ENCODE results near the gene RMRP.

Gene RMRP

DNA sequence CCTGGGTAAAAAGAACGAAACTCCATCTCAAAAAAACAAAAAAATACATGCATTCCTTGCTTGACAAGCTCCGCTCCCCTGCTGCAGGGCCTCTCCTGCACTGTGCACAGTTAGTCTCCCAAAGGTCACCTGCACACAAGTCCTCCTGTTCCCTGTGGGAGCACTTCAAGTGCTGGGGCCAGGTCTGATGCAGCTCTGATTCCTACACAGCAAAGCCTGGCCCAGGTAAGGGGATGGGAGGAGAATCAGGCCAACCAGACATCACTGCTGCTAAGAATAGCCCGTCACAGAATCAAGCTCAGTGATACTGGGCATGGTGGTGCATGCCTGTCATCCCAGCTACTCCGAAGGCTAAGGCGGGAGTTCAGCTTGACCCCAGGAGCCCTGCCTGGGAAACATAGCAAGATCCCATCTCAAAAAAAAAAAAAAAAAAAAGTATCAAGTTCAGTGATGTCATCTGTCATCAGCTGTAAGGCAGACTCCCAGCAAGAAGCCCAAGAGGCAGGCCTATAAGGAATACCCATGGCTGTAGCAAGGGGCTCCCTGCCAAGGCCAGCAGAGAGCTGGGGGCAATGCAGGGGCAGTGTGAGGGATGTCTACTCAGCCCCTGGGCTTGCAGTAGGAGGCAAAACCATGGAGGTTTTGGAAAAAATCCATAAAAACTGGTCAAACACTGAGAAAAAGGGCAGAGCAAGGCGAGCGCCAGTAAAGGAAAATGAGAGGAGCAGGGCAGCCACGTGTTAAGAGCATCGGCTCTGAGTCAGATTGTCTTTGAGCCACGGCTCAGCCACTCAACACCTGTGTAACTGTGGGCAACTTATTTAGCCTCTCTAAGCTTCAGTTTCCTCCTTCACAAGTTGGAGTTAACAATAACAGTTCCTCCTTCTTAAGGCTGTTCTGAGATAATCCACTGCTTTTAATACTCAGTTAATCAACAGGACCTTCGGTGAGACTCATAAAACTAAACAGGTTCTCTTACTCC lies 28.7 kb upstream of the RMRP start:
- no peak for TF ChIP-seq CTCF (IDR thresholded peaks at IDR 0.05; ENCODE audit: low read depth, low read length)
- H3K4me3 ChIP-seq (ENCODE audit: low read depth, low read length): peak overlapping the region; percentile 100

DNA sequence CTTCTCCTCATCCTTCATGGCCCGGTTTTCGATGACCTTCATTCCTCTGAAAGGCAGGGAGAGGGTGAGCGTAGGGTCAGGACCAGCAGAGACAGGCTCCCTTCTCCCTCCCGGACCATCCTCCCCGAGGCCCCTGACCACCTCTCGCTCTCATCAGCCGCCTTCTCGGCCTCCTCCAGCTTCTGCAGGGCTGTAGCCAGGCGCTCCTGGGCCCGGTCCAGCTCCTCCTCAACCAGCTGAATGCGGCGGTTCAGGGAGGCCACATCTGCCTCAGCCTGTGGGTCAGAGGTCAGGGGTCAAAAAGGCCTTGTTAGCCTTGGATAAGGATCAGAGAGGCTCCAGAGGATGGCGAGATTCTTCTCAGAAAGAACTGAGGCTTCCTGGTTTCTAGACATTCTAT lies 27.7 kb upstream of the RMRP start:
- peak overlapping the region; percentile 22 for H3K4me3 ChIP-seq (ENCODE audit: low read depth, low read length)
- no peak for TF ChIP-seq CTCF (IDR thresholded peaks at IDR 0.05; ENCODE audit: low read depth, low read length)

DNA sequence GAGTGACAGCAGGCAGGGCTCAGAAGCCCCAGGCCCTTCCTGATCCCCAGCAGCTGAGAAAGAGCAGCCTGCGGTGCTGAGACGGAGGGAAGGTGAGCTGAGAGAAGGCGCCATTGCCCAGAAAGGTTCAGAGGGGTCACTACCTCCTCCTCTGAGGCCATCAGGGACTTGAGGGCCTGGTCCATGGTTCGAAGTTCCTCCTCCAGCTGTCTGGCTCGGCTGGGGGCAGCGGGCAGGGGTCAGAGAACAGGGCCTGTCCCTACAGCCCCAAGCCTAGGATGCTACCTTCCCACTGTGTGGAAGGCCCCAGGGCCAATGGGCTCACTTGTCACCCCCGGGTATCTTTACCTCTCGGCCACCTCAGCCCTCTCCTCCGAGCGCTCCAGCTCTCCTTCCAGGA lies 27.1 kb upstream of the RMRP start:
- TF ChIP-seq CTCF (IDR thresholded peaks at IDR 0.05; ENCODE audit: low read depth, low read length): no peak

DNA sequence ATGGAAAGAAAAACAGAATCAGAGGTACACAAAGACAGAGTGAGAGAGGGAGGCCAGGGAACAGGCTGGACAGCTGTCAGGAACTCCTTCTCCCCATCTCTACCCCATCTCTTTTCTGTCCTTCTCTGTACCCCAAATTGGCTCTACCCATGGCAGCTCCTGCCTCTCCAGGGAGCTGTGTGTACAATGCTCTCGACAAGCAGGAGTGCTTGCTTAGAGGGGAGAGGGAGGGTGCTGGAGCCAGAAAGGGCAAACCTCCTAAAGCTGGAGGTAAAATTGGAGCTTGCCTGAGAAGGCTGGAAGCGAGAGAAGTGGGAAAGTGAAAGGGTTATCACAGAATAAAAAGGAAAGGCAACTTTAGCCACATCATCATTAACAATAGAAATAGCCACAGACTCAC lies 25.5 kb upstream of the RMRP start:
- TF ChIP-seq CTCF (IDR thresholded peaks at IDR 0.05; ENCODE audit: low read depth, low read length): no peak
- H3K4me3 ChIP-seq (ENCODE audit: low read depth, low read length): no peak overlapping the region

More for the DNA sequence above, 27.1 kb upstream of the RMRP start:
- H3K4me3 ChIP-seq (ENCODE audit: low read depth, low read length): peak overlapping the region; percentile 22; the same call in 1 of the 2 replicates

- H3K4me3 ChIP-seq (ENCODE audit: low read depth, low read length): no peak overlapping the region
- TF ChIP-seq CTCF (IDR thresholded peaks at IDR 0.05; ENCODE audit: low read depth, low read length): no peak
Measured at GRCh38 chr9:35682520-35683315, 24.9 kb upstream of the RMRP start.

- TF ChIP-seq CTCF (IDR thresholded peaks at IDR 0.05; ENCODE audit: low read depth, low read length): no peak
- H3K4me3 ChIP-seq (ENCODE audit: low read depth, low read length): no peak overlapping the region
Measured at GRCh38 chr9:35682051-35682450, 24.2 kb upstream of the RMRP start.
